Uterus (tissue), 2 donors: ENCODE results near the gene C15orf39.

Experiments
- POLR2A ChIP-seq, 2 donors: fragments of 450-650 bp; IDR thresholded peaks; one replicate each; pipeline ENCODE4 v1.6.1; 2016; ENCODE audit warnings: antibody characterized with exemption in 2 of 2, mild to moderate bottlenecking in 1 of 2, moderate library complexity in 1 of 2
- TF ChIP-seq, protein P1 (sequence below), 4 experiments: fragments of 200-600 bp in 2 of 4; fragments of 450-650 bp in 2 of 4; sonication (generic) in 2 of 4; IDR thresholded peaks; one replicate each; pipeline ENCODE4 v1.5.1; 2016 to 2019; ENCODE audit warnings: antibody characterized with exemption in 4 of 4, mild to moderate bottlenecking in 2 of 4, moderate library complexity in 1 of 4

GRCh38 chr15:75152382-75153079 lies 49.2 kb upstream of the C15orf39 start:
- TF ChIP-seq, protein P1, sequence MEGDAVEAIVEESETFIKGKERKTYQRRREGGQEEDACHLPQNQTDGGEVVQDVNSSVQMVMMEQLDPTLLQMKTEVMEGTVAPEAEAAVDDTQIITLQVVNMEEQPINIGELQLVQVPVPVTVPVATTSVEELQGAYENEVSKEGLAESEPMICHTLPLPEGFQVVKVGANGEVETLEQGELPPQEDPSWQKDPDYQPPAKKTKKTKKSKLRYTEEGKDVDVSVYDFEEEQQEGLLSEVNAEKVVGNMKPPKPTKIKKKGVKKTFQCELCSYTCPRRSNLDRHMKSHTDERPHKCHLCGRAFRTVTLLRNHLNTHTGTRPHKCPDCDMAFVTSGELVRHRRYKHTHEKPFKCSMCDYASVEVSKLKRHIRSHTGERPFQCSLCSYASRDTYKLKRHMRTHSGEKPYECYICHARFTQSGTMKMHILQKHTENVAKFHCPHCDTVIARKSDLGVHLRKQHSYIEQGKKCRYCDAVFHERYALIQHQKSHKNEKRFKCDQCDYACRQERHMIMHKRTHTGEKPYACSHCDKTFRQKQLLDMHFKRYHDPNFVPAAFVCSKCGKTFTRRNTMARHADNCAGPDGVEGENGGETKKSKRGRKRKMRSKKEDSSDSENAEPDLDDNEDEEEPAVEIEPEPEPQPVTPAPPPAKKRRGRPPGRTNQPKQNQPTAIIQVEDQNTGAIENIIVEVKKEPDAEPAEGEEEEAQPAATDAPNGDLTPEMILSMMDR (IDR thresholded peaks at IDR 0.05): no peak
- no peak for TF ChIP-seq POLR2A (IDR thresholded peaks at IDR 0.05)
